ENCODE results near the gene FRMPD4.

GRCh38 chrX:12197030-12197429 lies 58.8 kb downstream of the FRMPD4 start:
- TF ChIP-seq CTCF (IDR thresholded peaks at IDR 0.05) (no peak), POLR2A (IDR thresholded peaks at IDR 0.05) (no peak)
